Stimulated activated CD4-positive, alpha-beta T cell treated with anti-CD3 and anti-CD28 coated beads, Interleukin-2, amount 100 ng/mL, for 4 hours (primary cell): ENCODE measurements around the gene NXPE4.
"Not testable (repeated sequence)": the region's sequence is repeated elsewhere in the genome, so short reads cannot be mapped to it uniquely, and the experiment has no call there.

Source experiments
- DNase-seq: peaks from one replicate; pipeline ENCODE4 v3.0.0-alpha.2; 2020; ENCODE audit warnings: low read depth

The NXPE4 gene

DNA sequence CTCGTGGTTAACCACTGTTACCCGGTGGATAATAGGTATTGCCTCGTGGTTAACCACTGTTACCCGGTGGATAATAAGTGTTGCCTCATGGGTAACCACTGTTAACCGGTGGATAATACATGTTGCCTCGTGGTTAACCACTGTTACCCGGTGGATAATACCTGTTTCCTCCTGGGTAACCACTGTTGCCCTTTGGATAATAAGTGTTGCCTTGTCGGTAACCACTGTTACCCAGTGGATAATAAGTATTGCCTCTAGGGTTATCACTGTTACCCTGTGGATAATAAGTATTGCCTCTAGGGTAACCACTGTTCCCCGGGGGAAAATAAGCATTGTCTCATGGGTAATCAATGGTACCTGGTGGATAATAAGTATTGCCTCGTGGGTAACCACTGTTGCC, 15.0 kb upstream of the NXPE4 start:
- no peak for DNase-seq

DNA sequence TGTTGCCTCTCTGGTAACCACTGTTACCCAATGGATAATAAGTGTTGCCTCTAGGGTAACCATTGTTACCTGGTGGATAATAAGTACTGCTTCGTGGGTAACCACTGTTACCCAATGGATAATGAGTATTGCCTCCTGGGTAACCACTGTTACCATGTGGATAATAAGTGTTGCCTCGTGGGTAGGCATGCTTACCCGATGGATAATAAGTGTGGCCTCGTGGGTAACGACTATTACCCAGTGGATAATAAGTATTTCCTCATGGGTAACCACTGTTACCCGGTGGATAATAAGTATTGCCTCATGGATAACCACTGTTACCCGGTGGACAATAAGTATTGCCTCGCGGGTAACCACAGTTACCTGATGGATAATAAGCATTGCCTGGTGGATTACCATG, 13.8 kb upstream of the NXPE4 start:
- DNase-seq = no peak

DNA sequence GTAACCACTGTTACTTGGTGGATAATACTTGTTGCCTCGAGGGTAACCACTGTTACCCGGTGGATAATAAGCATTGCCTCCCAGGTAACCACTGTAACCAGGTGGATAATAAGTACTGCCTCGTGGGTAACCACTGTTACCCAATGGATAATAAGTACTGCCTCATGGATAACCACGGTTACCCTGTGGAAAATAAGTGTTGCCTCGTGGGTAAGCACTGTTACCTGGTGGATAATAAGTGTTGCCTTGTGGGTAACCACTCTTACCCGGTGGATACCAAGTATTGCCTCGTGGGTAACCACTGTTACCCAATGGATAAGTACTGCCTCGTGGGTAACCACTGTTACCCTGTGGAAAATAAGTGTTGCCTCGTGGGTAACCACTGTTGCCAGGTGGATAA, 13.0 kb upstream of the NXPE4 start:
- DNase-seq = not testable (repeated sequence)

DNA sequence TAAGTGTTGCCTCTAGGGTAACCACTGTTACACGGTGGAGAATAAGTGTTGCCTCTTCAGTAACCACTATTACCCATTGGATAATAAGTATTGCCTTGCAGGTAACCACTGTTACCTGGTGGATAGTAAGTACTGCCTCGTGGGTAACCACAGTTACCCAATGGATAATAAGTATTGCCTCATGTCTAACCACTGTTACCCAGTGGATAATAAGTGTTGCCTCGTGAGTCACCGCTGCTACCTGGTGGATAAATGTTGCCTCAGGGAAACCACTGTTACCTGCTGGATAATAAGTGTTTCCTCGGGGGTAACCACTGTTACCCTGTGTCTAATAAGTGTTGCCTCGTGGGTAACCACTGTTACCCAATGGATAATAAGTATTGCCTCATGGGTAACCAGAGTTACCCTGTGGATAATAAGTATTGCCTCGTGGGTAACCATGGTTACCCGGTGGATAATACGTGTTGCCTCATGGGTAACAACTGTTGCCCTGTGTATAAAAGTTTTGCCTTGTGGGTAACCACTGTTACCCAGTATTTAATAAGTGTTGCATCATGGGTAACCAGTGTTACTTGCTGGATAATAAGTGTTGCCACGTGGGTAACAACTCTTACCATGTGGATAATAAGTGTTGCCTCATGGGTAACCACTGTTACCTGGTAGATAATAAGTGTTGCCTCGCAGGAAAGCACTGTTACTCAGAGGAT, 12.3 kb upstream of the NXPE4 start:
- no peak for DNase-seq

DNA sequence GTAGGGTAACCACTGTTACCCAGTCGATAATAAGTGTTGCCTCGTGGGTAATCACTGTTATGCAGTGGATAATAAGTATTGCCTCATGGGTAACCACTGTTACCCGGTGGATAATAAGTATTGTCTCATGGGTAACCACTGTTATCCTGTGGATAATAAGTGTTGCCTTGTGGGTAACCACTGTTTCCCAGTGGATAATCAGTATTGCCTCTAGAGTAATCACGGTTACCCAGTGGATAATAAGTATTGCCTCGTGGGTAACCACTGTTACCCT, 11.2 kb upstream of the NXPE4 start:
- DNase-seq = not testable (repeated sequence)

DNA sequence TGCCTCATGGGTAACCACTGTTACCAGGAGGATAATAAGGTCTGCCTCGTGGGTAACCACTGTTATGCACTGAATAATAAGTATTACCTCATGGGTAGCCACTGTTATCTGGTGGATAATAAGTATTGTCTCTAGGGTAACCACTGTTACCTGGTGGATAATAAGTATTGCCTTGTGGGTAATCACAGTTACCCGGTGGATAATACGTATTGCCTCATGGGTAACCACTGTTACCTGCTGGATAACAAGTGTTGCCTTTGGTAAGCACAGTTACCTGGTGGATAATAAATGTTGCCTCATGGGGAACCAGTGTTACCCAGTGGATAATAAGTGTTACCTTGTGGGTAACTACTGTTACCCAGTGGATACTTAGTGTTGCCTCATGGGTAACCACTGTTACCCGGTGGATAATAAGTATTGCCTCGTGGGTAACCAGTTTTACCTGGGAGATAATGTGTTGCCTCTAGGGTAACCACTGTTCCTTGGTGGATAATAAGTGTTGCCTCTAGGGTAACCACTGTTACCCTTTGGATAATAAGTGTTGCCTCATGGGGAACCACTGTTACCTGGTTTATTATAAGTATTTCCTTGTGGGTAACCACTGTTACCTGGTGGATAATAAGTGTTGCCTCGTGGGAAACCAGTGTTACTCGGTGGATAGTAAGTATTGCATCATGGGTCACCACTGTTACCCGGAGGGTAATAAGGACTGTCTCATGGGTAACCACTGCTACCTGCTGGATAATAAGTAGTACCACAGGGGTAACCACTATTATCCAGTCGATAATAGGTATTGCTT, 10.6 kb upstream of the NXPE4 start:
- DNase-seq = no peak

DNA sequence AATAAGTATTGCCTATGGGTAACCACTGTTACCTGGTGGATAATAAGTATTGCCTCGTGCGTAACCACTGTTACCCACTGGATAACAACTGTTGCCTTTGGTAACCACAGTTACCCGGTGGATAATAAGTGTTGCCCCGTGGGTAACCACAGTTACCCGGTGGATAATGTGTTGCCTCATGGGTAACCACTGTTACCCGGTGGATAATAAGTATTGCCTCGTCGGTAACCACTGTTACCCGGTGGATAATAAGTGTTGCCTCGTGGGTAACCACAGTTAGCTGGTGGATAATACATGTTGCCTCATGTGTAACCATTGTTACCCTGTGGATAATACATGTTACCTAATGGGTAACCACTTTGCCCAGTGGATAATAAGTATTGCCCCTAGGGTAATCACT, 9.8 kb upstream of the NXPE4 start:
- no peak for DNase-seq

DNA sequence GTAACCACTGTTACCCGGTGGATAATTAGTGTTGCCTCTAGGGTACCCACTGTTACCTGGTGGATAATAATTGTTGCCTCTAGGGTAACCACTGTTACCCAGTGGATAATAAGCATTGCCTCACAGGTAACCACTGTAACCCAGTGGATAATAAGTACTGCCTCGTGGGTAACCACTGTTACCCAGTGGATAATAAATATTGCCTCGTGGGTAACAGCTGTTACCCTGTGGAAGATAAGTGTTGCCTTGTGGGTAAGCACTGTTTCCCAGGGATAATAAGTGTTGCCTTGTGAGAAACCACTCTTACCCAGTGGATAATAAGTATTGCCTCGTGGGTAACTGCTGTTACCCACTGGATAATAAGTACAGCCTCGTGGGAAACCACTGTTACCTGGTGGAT, 9.3 kb upstream of the NXPE4 start:
- DNase-seq = no peak

DNA sequence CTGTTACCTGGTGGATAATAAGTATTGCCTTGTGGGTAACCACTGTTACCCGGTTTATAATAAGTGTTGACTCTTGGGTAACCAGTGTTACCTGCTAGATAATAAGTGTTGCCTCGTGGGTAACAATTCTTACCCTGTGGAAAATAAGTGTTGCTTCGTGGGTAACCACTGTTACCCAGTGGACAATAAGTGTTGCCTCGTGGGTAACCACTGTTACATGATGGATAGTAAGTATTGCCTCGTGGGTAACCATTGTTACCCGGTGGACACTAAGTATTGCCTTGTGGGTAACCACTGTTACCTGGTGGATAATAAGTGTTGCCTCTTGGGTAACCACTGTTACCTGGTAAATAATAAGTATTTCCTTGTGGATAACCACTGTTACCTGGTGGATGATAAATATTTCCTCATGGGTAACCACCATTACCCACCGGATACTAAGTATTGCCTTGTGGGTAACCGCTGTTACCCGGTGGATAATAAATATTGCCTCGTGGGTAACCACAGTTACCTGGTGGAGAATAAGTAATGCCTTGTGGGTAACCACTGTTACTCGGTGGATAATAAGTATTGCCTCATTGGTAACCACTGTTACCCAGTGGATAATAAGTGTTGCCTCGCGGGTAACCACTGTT, 8.7 kb upstream of the NXPE4 start:
- DNase-seq = no peak

DNA sequence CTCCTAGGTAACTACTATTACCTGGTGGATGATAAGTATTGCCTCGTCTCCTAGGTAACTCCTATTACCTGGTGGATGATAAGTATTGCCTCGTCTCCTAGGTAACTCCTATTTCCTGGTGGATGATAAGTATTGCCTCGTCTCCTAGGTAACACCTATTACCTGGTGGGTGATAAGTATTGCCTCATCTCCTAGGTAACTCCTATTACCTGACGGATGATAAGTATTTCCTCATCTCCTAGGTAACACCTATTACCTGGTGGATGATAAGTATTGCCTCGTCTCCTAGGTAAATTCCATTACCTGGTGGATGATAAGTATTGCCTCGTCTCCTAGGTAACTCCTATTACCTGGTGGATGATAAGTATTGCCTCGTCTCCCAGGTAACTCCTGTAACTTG, 7.6 kb upstream of the NXPE4 start:
- not testable (repeated sequence) for DNase-seq

DNA sequence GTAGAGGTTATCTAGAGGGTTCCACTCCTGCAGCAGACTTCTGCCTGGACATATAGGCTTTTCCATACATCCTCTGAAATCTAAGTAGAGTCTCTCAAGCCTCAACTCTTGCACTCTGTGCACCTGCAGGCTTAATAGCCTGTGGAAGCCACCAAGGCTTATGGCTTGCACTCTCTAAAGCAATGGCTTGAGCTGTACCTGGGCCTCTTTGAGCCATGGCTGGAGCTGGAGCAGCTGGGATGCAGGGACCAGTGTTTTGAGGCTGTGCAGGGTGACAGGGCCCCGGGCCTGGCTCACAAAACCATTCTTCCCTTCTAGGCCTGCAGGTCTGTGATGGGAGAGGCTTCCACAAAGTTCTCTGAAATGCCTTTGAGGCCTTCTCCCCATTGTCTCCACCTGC, 2.9 kb upstream of the NXPE4 start:
- DNase-seq = no peak

DNA sequence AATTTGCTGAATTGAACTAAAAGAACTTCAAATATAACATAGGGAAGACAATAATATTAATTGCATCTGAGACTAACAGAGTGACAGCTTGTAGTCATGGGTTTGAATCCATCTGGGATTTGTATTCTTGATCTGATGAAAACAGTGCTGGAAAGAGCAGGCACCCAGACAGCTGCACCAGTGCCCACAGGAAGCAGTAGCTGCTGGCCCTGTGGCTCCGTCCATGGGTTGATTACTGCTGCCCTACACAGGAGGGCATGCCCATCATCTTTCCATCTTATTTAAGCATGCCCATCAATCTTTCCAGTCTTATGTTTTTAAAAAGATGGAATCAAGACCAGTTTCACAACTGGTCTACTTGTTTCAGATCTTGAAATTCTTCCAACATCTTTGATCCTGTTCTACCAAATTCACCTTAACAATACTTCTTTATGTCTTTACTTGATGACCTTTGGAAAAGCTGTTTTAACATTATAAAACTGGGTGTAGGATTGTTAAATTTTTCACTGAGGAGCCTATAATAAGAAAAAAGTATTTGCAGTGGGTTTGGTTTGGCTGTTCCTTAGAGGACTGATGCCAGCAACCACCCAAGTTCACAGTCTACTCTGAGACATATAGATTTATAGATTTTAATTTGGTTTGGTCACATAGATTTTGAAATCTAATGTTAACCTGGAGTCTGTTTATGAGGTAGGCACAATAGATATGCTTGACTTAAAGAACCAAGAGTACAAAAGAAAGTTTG, 761 bp upstream of the NXPE4 start:
- no peak for DNase-seq

DNA sequence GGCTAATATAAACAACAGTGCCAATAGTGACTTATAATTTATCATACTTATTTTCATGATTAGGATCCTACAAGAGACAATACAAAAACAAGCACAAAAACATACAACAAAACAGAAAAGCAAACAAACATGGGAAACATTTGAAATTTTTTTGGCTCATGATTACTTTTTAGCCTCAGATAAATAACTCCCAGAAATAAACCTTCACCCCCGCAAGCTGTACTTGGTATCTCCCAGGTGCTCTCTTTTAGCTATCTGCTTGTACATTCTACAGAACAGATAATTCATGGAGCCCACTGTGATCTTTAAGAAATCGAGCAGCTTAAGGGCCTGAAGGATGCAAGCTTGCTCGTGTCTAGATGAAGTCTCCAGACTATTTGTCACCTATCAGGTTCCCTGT, 883 bp downstream of the NXPE4 start:
- no peak for DNase-seq

DNA sequence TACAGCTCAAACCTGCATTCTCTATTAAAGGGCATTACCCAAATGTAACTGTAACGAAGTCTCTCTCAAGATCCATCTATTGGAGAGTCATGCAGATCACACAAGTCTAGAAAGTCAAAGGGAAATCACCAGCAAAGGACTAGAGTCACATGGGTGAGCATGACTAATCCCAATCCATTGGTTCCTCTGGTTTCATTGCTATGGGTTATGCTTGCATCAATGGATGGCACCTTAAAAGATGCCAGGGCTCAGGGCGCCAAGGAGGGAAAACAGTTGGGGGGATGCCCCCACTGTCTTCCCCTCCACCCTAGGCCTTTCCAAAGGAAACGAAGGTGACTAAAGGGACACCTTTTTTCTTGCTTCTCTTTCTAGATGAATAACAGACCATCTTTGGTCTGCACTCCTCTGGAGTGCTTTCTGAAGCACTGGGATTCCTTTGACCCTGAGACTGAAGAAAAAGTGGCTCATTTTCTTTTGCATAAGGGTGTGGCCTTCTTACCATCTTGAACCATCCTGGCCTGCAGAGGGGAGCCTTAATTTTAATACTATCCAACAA, 8.1 kb downstream of the NXPE4 start:
- no peak for DNase-seq

DNA sequence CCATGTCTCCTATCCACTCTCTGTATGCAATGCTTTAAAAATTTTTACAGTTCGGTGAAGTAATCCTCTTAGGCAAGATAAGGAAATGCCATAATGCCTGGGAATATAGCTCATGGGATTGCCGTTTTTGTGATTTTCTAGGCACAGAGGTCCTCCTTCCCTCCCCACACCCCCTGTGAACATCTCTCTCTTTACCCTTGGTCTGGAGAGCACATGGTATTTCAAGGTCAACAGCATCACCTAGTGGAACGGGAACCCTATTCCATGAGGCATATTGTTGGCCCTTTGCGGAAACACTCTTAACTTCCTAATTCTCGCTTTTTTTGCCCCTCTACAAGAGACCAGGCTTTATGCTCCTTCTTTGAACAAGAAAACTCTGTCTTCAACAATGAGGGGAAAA, 8.8 kb downstream of the NXPE4 start:
- DNase-seq = no peak

DNA sequence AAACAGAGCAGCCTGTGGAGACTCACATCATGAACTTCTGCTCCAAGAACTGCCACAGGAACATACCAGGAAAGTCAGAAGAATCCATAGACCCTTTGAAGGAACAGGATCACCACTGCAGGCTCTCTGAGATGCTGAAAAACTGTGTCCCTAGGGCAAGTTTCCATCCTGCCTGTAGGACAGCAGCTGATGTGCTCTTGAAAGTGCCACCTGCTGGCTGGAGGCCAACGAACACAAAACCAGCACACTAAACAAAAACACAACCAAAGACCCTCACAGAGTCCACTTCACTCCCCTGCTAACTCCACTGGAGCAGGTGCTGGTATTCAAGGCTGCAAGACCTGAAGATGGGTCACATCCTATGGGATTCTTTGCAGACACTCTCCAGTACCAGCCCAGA, 23.9 kb downstream of the NXPE4 start:
- no peak for DNase-seq

DNA sequence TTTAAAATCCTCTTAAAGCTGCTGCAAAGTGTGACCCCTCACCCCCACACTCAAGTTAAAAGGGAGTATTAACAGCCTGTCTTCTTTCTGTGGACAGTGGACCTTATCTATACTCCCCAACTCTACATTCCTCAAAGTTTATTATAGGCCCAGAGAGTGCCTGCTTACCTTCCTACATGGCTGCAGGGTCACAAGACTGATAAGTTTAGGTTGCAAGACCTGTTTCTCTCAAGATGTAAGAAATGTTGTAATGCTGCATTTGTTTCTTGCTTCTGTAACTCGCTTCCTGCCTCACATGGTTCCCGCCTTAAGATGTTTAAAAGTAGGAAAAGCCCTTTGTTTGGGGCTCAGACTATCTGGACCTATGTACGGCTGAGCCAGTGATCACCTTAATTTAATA, 25.8 kb downstream of the NXPE4 start:
- no peak for DNase-seq

DNA sequence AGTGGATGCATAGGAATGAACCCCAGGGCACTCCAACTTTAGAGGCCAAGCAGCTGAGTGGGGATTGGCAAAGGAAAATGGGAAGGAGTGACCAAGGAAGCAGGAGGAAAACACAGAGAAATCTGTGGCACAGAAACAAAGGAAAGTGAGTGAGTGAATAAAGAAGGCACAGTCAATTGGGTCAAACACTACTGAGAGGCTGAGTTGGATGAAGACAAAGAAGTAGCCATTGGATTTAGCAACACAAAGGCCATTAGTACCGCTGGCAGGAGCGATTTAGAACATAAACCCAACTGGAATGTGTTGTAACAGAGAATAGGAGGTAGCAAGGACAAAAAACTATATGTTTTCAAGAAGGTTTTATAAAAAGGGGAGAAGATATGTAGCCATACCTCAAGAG, 29.3 kb downstream of the NXPE4 start:
- no peak for DNase-seq

DNA sequence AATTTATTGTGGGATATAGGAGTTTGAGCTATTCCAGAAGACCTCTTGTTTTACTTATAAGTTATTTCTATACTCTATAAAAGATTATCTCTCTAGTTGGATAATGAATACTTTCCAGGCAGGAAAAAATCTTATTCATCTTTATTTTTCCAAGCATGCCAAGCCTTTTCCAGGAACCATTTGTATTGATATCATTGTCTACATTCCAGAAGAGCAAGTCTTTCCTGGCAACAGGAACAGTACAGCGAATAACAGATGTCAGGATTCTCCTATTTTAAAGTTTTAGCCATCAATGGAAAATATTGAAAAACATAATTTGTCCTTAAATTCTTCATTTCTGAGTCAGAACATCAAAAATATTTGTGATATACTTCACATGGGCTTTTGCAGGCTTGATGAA, 30.8 kb downstream of the NXPE4 start:
- no peak for DNase-seq

DNA sequence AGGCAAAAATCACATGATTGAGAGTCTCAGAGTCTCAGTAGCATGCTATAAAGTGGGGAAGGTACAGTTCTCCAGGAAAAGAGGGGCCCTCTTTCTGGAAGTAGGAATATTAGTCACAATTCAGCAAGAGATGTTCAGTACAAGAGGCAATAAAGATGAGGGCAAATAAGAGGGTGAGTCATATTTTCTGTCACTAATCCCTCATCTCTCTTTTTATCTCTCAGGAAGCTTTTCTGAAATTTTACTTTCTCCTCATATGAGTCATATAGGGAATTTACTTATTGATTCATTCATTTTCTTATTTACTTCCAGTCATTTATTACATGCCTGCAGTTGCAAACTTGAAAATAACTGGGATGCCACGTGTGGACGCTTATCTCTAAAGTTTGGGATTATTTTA, 32.5 kb downstream of the NXPE4 start:
- no peak for DNase-seq

DNA sequence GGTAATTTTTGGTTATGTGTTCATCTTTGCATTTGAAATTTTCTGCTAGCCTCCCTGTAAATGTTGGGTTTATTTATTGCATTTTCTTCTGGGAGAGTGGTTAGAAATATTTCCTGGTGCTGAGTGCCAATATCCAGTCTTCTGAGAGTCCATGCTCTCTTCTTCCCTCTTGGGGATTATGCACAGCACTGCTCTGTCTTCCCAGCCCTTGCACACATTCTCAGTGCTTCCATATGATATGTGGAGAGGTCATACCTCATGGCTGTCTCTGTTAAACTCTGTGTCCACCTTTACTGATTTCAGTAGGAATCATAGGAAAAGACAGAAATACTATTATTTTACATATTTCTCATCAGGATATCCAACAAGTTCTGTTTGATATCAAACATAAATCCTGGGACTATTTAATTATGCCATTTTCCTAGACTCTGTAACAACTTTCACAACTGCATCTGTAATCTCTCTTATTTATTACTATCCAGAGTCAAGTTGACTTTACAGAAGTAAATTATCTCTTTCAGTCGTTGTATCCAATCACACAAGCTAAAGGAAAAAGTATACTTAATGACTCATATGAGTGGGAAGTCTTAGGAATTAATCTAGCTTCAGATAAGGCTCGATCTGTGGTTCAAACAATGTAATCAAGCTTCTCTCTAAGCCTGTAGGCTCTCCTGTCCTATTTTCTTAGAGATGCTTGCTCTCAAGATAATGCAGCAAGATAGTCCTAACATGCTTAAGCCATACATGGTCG, 33.2 kb downstream of the NXPE4 start:
- DNase-seq = no peak
